ENCODE data around the gene ARFGEF2.

ARFGEF2 gene

GRCh38 chr20:48945840-48946514 lies 24.5 kb downstream of the ARFGEF2 start:
- H3K27ac Mint-ChIP-seq, result no peak overlapping the region
- H3K4me1 Mint-ChIP-seq (ENCODE audit: low read depth), result no peaks in the 10 kb centered on the region
- no peaks in the 10 kb centered on the region for H3K9me3 Mint-ChIP-seq
- peaks cover 11% of the 10 kb centered on the region for H3K36me3 Mint-ChIP-seq (ENCODE audit: low read depth)
- H3K27me3 Mint-ChIP-seq (ENCODE audit: low read depth), result no peaks in the 10 kb centered on the region
- no peak overlapping the region for H3K4me3 Mint-ChIP-seq

DNA sequence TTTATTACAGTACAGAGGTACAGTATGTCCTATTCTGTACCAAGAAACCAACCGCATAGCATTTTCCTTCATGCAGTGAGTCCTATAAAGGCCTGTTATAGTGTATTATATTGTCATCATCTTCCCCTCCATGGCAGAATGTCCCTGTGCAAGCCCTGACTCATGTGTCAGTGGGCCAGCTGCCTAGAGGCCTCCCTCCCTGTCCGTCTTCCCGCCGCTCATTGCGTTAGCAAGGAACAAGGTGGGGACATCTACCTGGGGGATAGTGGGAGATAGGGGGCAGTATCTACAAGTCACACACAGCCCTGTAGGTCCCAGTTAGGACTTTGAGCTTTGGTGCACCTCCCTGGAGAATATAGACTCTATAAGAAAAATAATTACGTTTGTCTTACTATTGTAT lies 27.1 kb downstream of the ARFGEF2 start:
- H3K9me3 Mint-ChIP-seq, result no peaks in the 10 kb centered on the region
- H3K36me3 Mint-ChIP-seq (ENCODE audit: low read depth), result peaks cover 16% of the 10 kb centered on the region
- no peaks in the 10 kb centered on the region for H3K27me3 Mint-ChIP-seq (ENCODE audit: low read depth)
- no peak overlapping the region for H3K4me3 Mint-ChIP-seq
- no peak overlapping the region for H3K27ac Mint-ChIP-seq
- no peaks in the 10 kb centered on the region for H3K4me1 Mint-ChIP-seq (ENCODE audit: low read depth)

GRCh38 chr20:48949304-48950170 lies 28.0 kb downstream of the ARFGEF2 start:
- H3K4me1 Mint-ChIP-seq (ENCODE audit: low read depth), result no peaks in the 10 kb centered on the region
- peaks cover 19% of the 10 kb centered on the region for H3K36me3 Mint-ChIP-seq (ENCODE audit: low read depth)
- H3K27ac Mint-ChIP-seq, result no peak overlapping the region
- H3K9me3 Mint-ChIP-seq, result no peaks in the 10 kb centered on the region
- no peak overlapping the region for H3K4me3 Mint-ChIP-seq
- no peaks in the 10 kb centered on the region for H3K27me3 Mint-ChIP-seq (ENCODE audit: low read depth)

GRCh38 chr20:48951041-48951440 lies 29.5 kb downstream of the ARFGEF2 start:
- Mint-ChIP-seq H3K27ac (no peak overlapping the region), H3K9me3 (no peaks in the 10 kb centered on the region), H3K4me3 (no peak overlapping the region), H3K4me1 (ENCODE audit: low read depth) (no peaks in the 10 kb centered on the region), H3K27me3 (ENCODE audit: low read depth) (no peaks in the 10 kb centered on the region), H3K36me3 (ENCODE audit: low read depth) (peaks cover 20% of the 10 kb centered on the region)

DNA sequence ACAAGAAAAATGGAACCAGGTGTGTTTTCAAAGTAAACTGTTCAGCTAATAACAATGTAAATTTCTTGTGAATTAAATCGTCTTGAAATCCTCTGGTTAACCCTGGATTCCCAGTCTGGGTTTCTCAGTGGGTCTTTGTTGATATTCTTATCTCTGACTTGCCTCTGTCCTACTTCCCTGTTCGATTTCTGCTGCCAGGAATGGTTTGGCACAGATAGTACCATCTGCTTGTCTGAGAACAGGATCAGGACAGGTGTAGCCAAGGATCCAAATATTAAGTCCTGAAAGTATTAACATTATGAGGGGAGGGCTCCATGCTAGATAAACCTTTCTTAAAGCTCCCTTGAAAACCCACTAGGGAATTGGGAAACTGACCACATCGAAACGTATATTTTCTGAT lies 30.1 kb downstream of the ARFGEF2 start:
- no peaks in the 10 kb centered on the region for H3K9me3 Mint-ChIP-seq
- no peak overlapping the region for H3K4me3 Mint-ChIP-seq
- H3K4me1 Mint-ChIP-seq (ENCODE audit: low read depth), result no peaks in the 10 kb centered on the region
- peaks cover 20% of the 10 kb centered on the region for H3K36me3 Mint-ChIP-seq (ENCODE audit: low read depth)
- no peaks in the 10 kb centered on the region for H3K27me3 Mint-ChIP-seq (ENCODE audit: low read depth)
- H3K27ac Mint-ChIP-seq, result no peak overlapping the region

- H3K4me3 Mint-ChIP-seq, result no peak overlapping the region
- H3K9me3 Mint-ChIP-seq, result no peaks in the 10 kb centered on the region
- H3K27ac Mint-ChIP-seq, result no peak overlapping the region
- H3K4me1 Mint-ChIP-seq (ENCODE audit: low read depth), result peaks cover 1% of the 10 kb centered on the region
- H3K27me3 Mint-ChIP-seq (ENCODE audit: low read depth), result no peaks in the 10 kb centered on the region
- peaks cover 26% of the 10 kb centered on the region for H3K36me3 Mint-ChIP-seq (ENCODE audit: low read depth)
Observed at GRCh38 chr20:48952656-48953055, 31.1 kb downstream of the ARFGEF2 start.

DNA sequence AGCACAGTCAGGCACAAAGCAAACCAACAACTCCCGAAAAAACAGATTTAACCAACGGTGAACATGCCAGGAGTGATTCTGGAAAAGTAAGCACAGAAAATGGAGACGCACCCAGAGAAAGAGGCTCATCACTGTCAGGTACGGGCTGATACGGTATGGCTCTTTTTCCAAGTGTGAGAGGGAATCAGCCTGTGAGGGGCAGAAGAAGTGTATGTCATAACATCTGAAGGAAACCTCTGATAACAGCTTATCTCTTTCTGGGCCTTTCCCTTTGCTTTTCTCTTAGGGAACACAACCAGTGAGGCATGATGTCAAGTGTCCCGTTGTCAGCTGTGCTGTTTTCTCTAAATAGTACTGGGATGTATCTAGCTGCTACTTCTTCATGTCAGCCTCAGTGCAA lies 32.1 kb downstream of the ARFGEF2 start:
- Mint-ChIP-seq H3K4me1 (ENCODE audit: low read depth) (peaks cover 1% of the 10 kb centered on the region), H3K9me3 (no peaks in the 10 kb centered on the region), H3K36me3 (ENCODE audit: low read depth) (peaks cover 29% of the 10 kb centered on the region)

DNA sequence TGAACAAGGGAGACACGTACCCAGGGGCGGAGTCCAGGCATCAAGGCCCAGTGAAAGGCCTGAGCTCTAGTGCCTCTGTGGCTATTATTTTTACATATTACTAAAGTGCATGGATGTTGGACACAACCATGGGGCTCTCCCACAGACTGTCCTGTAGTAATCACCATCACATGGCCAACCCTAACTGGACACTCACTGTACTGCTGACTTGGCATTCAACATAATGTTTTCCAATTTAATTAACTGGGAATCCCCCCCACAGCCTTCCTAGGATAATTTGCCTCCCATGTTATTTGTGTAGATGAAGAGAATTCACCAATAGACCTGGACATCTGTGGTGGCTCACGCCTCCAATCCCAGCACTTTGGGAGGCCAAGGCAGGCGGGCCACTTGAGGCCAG lies 34.5 kb downstream of the ARFGEF2 start:
- H3K36me3 Mint-ChIP-seq (ENCODE audit: low read depth), result peaks cover 32% of the 10 kb centered on the region
- H3K4me1 Mint-ChIP-seq (ENCODE audit: low read depth), result peaks cover 1% of the 10 kb centered on the region
- no peaks in the 10 kb centered on the region for H3K27me3 Mint-ChIP-seq (ENCODE audit: low read depth)
- H3K27ac Mint-ChIP-seq, result no peak overlapping the region
- no peak overlapping the region for H3K4me3 Mint-ChIP-seq
- no peaks in the 10 kb centered on the region for H3K9me3 Mint-ChIP-seq

More for the DNA sequence above, 32.1 kb downstream of the ARFGEF2 start:
- Mint-ChIP-seq H3K27ac (no peak overlapping the region), H3K4me3 (no peak overlapping the region), H3K27me3 (ENCODE audit: low read depth) (no peaks in the 10 kb centered on the region)

DNA sequence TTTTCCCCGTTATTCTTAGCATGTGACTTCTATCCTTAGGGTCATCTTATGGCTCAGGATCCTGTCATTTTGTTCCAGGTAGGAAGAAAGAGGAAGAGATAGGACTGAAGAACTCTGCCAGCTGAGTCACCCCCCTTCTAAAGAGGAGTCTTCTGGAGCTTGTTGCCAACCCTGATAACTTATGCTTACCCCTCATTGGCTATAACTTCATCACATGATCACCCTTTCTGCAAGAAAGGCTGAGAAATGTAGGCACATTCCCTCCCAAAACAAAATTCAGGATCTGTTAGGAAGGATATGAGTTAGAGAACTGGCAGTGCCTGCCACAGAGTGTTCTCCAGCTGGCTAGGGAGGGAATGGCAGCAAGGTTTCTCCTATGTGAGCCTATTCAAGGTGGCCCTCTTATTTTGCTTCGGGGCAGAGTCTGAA lies 35.6 kb downstream of the ARFGEF2 start:
- peaks cover 1% of the 10 kb centered on the region for H3K4me1 Mint-ChIP-seq (ENCODE audit: low read depth)
- peaks cover 26% of the 10 kb centered on the region for H3K36me3 Mint-ChIP-seq (ENCODE audit: low read depth)
- H3K4me3 Mint-ChIP-seq, result no peak overlapping the region
- no peaks in the 10 kb centered on the region for H3K9me3 Mint-ChIP-seq
- H3K27me3 Mint-ChIP-seq (ENCODE audit: low read depth), result no peaks in the 10 kb centered on the region
- no peak overlapping the region for H3K27ac Mint-ChIP-seq

- H3K27me3 Mint-ChIP-seq (ENCODE audit: low read depth), result no peaks in the 10 kb centered on the region
- H3K9me3 Mint-ChIP-seq, result no peaks in the 10 kb centered on the region
- peaks cover 1% of the 10 kb centered on the region for H3K4me1 Mint-ChIP-seq (ENCODE audit: low read depth)
- H3K4me3 Mint-ChIP-seq, result no peak overlapping the region
- peaks cover 26% of the 10 kb centered on the region for H3K36me3 Mint-ChIP-seq (ENCODE audit: low read depth)
- H3K27ac Mint-ChIP-seq, result no peak overlapping the region
Observed at GRCh38 chr20:48957533-48957932, 36.0 kb downstream of the ARFGEF2 start.

DNA sequence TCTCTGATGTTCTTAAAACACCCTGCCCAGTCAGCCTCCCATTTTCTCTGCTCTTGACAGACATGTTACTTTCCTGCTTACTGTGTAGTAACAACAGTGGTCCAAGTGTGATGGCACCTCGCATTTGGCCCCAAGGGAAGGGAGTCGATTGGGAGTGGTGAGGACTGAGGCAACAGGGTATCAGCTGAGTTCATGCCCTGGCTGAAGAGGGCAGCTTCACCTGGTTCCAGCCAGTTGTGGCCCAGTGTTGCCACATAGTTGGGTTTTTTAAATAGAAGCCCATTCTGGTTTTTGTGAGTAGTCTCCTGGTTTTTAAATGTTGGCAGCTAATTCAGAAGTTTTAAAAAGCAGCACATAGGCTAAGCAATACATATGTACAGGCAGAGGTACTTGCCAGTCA lies 37.2 kb downstream of the ARFGEF2 start:
- no peak overlapping the region for H3K4me3 Mint-ChIP-seq
- peaks cover 31% of the 10 kb centered on the region for H3K36me3 Mint-ChIP-seq (ENCODE audit: low read depth)
- no peak overlapping the region for H3K27ac Mint-ChIP-seq
- no peaks in the 10 kb centered on the region for H3K27me3 Mint-ChIP-seq (ENCODE audit: low read depth)
- H3K4me1 Mint-ChIP-seq (ENCODE audit: low read depth), result peaks cover 1% of the 10 kb centered on the region
- H3K9me3 Mint-ChIP-seq, result no peaks in the 10 kb centered on the region

GRCh38 chr20:48959899-48960550 lies 38.5 kb downstream of the ARFGEF2 start:
- Mint-ChIP-seq H3K27me3 (ENCODE audit: low read depth) (no peaks in the 10 kb centered on the region), H3K36me3 (ENCODE audit: low read depth) (peaks cover 27% of the 10 kb centered on the region), H3K27ac (no peak overlapping the region), H3K4me3 (no peak overlapping the region), H3K9me3 (no peaks in the 10 kb centered on the region), H3K4me1 (ENCODE audit: low read depth) (peaks cover 1% of the 10 kb centered on the region)

GRCh38 chr20:48962421-48962820 lies 40.9 kb downstream of the ARFGEF2 start:
- Mint-ChIP-seq H3K4me1 (ENCODE audit: low read depth) (peaks cover 2% of the 10 kb centered on the region), H3K27me3 (ENCODE audit: low read depth) (no peaks in the 10 kb centered on the region), H3K36me3 (ENCODE audit: low read depth) (peaks cover 23% of the 10 kb centered on the region), H3K9me3 (no peaks in the 10 kb centered on the region), H3K4me3 (no peak overlapping the region), H3K27ac (no peak overlapping the region)

- Mint-ChIP-seq H3K4me1 (ENCODE audit: low read depth) (peaks cover 2% of the 10 kb centered on the region), H3K36me3 (ENCODE audit: low read depth) (peaks cover 18% of the 10 kb centered on the region), H3K27ac (no peak overlapping the region), H3K9me3 (no peaks in the 10 kb centered on the region), H3K4me3 (no peak overlapping the region), H3K27me3 (ENCODE audit: low read depth) (no peaks in the 10 kb centered on the region)
Observed at GRCh38 chr20:48962976-48963771, 41.7 kb downstream of the ARFGEF2 start.

Measured in T-helper 1 cell treated with Interleukin-12 subunit alpha and Interleukin-12 subunit beta and Interleukin-4 antibody, amounts not matched to agents 30 μg/mL and 1 μg/mL, for 36 hours (primary cell).